HL-60 (cell line): Measurements from ENCODE around the gene NGFR.

Experiments used
- DNase-seq, 2 experiments: peaks; one replicate each; pipeline ENCODE4 v3.0.0-alpha.2; 2010 to 2020; ENCODE audit warnings: low read depth in 1 of 2, low spot score in 1 of 2
- H3K27ac ChIP-seq: fragments of 250-450 bp; sonication (Bioruptor Pico); replicated peaks from 2 replicates; pipeline ENCODE4 v1.5.1; 2020; ENCODE audit warnings: mild to moderate bottlenecking, moderate library complexity
- H3K27me3 ChIP-seq: fragments of 250-450 bp; sonication (Bioruptor Pico); 2 replicates; pipeline ENCODE4 v1.5.1; 2021; ENCODE audit warnings: mild to moderate bottlenecking, moderate library complexity; ENCODE audit not compliant: insufficient read depth, poor library complexity, severe bottlenecking
- H3K4me3 ChIP-seq: replicated peaks from 2 replicates; pipeline ENCODE4 v1.5.1; 2011; ENCODE audit warnings: mild to moderate bottlenecking, control low read depth, low read length; ENCODE audit not compliant: insufficient read depth
- CTCF ChIP-seq: IDR thresholded peaks from one replicate; pipeline ENCODE4 v1.5.1; 2011; ENCODE audit warnings: low read length, control low read depth, inconsistent platforms; ENCODE audit not compliant: insufficient read depth
- GABPA ChIP-seq: IDR thresholded peaks from 2 replicates; pipeline ENCODE4 v1.6.1; 2012; ENCODE audit warnings: low read depth
- POLR2AphosphoS5 ChIP-seq: IDR thresholded peaks from 2 replicates; pipeline ENCODE4 v1.6.1; 2012; ENCODE audit warnings: low read depth
- REST ChIP-seq: IDR thresholded peaks from 2 replicates; pipeline ENCODE4 v1.6.1; 2012; ENCODE audit warnings: low read depth; ENCODE audit not compliant: insufficient replicate concordance
- SPI1 ChIP-seq: IDR thresholded peaks from 2 replicates; pipeline ENCODE4 v1.6.1; 2012; ENCODE audit warnings: low read depth, mild to moderate bottlenecking, borderline replicate concordance

The NGFR gene

GRCh38 chr17:49486012-49486641 lies 9.0 kb upstream of the NGFR start:
- H3K27ac ChIP-seq: no peak overlapping the region
- DNase-seq: peak; percentile 23 to 75
- no peak overlapping the region for H3K4me3 ChIP-seq
- TF ChIP-seq POLR2AphosphoS5: no peak
- TF ChIP-seq GABPA: no peak
- peaks cover 2% of the 10 kb centered on the region for H3K27me3 ChIP-seq

DNA sequence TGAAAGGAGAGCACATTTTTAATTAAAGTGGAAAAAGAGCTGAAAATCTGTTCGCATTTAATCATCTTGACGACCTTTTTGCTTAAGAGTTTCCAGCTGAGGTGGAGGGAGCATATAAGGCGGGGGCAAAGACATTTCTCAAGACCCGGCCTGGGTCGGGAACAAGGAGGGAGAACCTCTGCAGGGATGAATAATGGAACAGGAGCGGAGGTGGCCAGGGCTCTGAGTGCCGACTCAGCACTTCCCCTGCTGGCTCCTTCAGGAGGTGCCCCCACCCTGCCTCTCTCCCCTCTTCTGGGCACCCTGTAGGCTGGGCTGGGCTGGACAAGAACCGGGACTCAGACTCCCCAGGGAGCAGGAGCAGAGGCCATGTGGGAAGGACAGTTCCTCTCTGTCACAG lies 7.9 kb upstream of the NGFR start:
- no peak overlapping the region for H3K4me3 ChIP-seq
- no peak for TF ChIP-seq REST
- TF ChIP-seq POLR2AphosphoS5: no peak
- TF ChIP-seq SPI1: no peak
- no peak for TF ChIP-seq CTCF
- TF ChIP-seq GABPA: no peak
- H3K27ac ChIP-seq: no peak overlapping the region
- H3K27me3 ChIP-seq: peaks cover 2% of the 10 kb centered on the region
- no peak for DNase-seq

DNA sequence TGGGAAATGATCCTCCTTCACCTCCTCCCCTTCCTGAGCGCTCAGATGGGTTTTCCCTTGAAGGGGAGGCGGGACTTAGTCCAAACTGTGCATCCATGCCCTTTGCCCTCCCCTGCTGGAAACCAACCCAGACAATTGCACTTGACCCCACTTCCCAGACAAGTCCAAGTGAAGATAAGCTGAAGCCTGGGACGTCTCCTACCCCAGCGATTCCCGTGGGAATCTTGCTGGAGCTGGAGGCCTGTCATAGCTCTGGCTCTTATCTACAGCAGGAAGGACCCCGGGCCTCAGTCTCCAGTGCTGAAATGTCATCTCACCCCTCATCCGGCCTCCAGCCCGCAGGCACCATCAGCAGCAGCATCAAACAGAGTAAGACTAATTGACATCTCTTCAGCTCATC lies 6.5 kb upstream of the NGFR start:
- Histone ChIP-seq H3K27ac (no peak overlapping the region), H3K27me3 (peaks cover 2% of the 10 kb centered on the region), H3K4me3 (no peak overlapping the region)
- no peak for DNase-seq
- TF ChIP-seq CTCF (no peak), GABPA (no peak), POLR2AphosphoS5 (no peak), SPI1 (no peak), REST (no peak)

GRCh38 chr17:49489348-49489747 lies 5.7 kb upstream of the NGFR start:
- no peak for TF ChIP-seq SPI1
- TF ChIP-seq POLR2AphosphoS5: no peak
- no peak for TF ChIP-seq GABPA
- TF ChIP-seq REST: no peak
- TF ChIP-seq CTCF: no peak
- no peak overlapping the region for H3K27ac ChIP-seq
- no peak overlapping the region for H3K4me3 ChIP-seq
- peaks cover 5% of the 10 kb centered on the region for H3K27me3 ChIP-seq
- DNase-seq: no peak
